GM18517 (cell line): ENCODE results near the gene PCDHGA4.
"Not testable (repeated sequence)": the region's sequence is repeated elsewhere in the genome, so short reads cannot be mapped to it uniquely, and the experiment has no call there.

ENCODE experiments used
- ATAC-seq: cut with Tn5 transposase; IDR thresholded peaks from one replicate; pipeline ENCODE4 v1.9.1; 2021; ENCODE audit warnings: mild to moderate bottlenecking, moderate library complexity; ENCODE audit not compliant: unreplicated experiment

PCDHGA4 gene

DNA sequence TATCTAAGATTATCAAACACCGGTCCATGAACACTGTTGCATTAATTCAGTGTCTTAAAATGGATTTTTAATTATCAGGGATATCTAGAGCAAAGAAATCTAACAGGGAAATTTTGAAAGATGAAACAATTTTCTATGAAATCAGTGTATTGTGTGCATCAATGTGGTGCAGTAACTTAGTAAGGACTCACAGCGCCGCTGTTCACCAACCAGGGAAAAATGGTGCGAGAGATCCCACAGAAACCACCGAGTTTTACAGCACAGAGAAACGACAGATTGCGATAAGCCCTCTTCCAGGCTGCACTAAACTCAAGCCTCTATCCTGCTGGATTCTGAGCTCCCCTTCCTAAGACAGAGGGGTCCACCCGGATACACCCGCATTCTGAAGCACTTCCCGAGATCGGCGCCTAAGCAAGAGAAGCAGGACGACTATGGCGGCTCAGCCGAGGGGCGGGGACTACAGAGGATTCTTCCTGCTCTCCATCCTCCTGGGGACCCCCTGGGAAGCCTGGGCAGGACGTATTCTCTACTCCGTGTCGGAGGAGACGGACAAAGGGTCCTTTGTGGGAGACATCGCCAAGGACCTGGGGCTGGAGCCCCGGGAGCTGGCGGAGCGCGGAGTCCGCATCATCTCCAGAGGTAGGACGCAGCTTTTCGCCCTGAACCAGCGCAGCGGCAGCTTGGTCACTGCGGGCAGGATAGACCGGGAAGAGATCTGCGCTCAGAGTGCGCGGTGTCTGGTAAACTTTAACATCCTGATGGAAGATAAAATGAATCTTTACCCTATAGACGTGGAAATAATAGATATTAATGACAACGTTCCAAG lies 27.9 kb downstream of the PCDHGA4 start, which contains the start of gene PCDHGA7:
Gene PCDHGA7 (plus strand): TSS at position 274 of the 826 bp plus-strand sequence. CDS start 158 bp downstream, at position 432.
- no peak for ATAC-seq

DNA sequence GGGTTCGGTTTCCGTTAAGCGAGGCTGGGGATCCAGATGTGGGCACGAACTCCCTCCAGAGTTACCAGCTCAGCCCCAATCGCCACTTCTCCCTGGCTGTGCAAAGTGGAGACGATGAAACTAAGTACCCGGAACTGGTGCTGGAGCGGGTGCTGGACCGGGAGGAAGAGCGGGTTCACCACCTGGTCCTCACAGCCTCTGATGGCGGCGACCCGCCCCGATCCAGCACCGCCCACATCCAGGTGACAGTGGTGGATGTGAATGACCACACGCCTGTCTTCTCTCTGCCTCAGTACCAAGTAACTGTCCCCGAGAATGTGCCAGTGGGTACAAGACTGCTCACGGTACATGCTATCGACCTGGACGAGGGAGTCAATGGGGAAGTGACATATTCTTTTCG lies 28.5 kb downstream of the PCDHGA4 start:
- no peak for ATAC-seq

DNA sequence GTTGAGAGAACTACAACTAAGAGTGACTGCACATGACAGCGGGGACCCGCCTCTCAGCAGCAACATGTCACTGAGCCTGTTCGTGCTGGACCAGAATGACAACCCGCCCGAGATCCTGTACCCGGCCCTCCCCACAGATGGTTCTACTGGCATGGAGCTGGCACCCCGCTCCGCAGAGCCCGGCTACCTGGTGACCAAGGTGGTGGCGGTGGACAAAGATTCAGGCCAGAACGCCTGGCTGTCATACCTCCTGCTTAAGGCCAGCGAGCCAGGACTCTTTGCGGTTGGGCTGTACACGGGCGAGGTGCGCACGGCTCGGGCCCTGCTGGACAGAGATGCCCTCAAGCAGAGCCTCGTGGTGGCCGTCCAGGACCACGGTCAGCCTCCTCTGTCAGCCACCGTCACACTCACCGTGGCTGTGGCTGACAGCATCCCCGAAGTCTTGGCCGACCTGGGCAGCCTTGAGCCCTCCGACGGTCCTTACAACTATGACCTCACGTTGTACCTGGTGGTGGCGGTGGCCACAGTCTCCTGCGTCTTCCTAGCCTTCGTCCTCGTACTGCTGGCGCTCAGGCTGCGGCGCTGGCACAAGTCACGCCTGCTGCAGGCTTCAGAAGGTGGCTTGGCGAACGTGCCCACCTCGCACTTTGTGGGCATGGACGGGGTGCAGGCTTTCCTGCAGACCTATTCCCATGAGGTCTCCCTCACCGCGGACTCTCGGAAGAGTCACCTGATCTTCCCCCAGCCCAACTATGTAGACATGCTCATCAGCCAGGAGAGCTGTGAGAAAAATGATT lies 29.8 kb downstream of the PCDHGA4 start:
- ATAC-seq = no peak

DNA sequence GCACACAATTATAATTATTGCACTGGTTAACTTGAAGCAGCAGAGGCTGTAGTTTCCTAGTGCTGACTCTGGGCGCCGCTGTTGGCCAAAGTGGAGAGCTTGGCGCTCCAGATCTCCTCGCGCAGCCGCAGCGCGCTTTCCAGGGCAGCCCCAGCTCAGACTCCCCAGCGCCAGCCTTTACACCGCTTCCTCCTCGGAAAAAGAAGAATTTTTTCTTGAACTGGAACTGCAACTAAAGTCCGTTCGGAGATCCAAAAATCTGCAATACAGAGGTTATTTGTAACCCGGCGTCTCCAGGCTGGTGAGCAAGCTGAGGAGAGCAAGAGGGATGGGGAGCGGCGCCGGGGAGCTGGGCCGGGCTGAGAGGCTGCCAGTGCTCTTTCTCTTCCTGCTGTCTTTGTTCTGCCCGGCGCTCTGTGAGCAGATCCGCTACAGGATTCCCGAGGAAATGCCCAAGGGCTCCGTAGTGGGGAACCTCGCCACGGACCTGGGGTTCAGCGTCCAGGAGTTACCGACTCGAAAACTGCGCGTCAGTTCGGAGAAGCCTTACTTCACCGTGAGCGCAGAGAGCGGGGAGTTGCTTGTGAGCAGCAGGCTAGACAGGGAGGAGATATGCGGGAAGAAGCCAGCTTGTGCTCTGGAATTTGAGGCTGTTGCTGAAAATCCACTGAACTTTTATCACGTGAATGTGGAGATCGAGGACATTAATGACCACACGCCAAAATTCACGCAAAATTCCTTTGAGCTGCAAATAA lies 32.9 kb downstream of the PCDHGA4 start, which contains the start of gene PCDHGB4:
Gene PCDHGB4 (plus strand): TSS at position 142 of the 755 bp plus-strand sequence. CDS start 187 bp downstream, at position 329.
- not testable (repeated sequence) for ATAC-seq

DNA sequence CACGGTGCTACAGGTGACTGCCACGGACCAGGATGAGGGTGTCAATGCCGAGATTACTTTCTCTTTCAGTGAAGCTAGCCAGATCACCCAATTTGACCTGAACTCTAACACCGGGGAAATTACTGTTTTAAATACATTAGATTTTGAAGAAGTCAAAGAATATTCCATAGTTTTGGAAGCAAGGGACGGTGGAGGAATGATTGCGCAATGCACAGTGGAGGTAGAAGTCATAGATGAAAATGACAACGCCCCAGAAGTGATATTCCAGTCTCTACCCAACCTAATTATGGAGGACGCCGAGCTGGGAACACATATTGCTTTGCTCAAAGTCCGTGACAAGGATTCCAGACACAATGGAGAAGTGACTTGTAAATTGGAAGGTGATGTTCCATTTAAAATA lies 33.8 kb downstream of the PCDHGA4 start:
- no peak for ATAC-seq

DNA sequence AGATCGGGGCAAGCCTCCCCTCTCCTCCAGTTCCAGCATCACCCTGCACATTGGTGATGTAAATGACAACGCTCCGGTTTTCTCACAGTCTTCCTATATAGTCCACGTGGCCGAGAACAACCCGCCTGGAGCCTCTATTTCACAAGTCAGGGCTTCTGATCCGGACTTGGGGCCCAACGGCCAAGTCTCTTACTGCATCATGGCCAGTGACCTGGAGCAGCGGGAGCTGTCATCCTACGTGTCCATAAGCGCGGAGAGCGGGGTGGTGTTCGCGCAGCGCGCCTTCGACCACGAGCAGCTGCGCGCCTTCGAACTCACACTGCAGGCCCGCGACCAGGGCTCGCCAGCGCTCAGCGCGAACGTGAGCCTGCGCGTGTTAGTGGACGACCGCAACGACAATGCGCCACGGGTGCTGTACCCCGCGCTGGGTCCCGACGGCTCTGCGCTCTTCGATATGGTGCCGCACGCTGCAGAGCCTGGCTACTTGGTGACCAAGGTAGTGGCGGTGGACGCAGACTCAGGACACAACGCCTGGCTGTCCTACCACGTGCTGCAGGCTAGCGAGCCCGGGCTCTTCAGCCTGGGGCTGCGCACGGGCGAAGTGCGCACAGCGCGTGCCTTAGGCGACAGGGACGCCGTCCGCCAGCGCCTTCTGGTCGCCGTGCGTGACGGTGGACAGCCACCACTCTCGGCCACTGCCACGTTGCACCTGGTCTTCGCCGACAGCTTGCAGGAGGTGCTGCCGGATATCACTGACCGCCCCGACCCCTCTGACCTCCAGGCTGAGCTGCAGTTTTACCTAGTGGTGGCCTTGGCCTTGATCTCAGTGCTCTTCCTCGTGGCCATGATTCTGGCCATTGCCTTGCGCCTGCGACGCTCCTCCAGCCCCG lies 34.6 kb downstream of the PCDHGA4 start:
- no peak for ATAC-seq

DNA sequence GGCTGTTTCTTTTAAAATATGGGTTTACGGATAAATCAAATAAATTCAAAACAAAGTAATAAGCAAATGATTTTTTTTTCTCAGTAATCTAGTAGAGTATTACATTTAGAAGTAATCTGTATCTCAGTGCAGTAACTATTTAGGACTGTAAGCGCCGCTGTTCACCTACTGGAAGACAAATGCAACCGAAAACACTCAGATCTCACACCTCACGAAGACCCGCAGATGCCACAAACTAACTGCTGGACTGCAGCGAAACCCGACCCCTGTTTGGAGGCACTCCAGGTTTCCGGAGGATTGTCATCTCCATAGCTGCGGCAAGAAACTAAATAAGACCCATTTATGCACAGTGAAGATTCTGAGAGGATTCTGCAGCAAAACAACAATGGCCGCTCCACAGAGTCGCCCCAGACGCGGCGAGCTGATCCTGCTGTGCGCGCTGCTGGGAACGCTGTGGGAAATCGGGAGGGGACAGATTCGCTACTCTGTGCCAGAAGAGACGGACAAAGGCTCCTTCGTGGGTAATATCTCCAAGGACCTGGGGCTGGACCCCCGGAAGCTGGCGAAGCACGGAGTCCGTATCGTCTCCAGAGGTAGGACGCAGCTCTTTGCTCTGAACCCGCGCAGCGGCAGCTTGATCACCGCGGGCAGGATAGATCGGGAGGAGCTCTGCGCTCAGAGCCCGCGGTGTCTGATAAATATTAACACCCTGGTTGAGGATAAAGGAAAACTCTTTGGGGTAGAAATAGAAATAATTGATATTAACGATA lies 37.8 kb downstream of the PCDHGA4 start, which contains the start of gene PCDHGA8:
Gene PCDHGA8 (plus strand): TSS at position 205 of the 770 bp plus-strand sequence. CDS start 181 bp downstream, at position 386.
- ATAC-seq = no peak

DNA sequence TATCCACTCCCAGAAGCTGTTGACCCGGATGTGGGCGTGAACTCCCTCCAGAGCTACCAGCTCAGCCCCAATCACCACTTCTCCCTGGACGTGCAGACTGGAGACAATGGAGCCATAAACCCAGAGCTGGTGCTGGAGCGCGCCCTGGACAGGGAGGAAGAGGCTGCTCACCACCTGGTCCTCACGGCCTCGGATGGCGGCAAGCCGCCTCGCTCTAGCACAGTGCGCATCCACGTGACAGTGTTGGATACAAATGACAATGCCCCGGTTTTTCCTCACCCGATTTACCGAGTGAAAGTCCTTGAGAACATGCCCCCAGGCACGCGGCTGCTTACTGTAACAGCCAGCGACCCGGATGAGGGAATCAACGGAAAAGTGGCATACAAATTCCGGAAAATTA lies 38.4 kb downstream of the PCDHGA4 start:
- no peak for ATAC-seq

DNA sequence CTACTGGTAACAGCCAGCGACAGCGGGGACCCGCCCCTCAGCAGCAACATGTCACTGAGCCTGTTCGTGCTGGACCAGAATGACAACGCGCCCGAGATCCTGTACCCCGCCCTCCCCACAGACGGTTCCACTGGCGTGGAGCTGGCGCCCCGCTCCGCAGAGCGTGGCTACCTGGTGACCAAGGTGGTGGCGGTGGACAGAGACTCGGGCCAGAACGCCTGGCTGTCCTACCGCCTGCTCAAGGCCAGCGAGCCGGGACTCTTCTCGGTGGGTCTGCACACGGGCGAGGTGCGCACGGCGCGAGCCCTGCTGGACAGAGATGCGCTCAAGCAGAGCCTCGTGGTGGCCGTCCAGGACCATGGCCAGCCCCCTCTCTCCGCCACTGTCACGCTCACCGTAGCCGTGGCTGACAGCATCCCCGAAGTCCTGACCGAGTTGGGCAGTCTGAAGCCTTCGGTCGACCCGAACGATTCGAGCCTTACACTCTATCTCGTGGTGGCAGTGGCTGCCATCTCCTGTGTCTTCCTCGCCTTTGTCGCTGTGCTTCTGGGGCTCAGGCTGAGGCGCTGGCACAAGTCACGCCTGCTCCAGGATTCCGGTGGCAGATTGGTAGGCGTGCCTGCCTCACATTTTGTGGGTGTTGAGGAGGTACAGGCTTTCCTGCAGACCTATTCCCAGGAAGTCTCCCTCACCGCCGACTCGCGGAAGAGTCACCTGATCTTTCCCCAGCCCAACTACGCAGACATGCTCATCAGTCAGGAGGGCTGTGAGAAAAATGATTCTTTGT lies 39.8 kb downstream of the PCDHGA4 start:
- ATAC-seq = not testable (repeated sequence)

DNA sequence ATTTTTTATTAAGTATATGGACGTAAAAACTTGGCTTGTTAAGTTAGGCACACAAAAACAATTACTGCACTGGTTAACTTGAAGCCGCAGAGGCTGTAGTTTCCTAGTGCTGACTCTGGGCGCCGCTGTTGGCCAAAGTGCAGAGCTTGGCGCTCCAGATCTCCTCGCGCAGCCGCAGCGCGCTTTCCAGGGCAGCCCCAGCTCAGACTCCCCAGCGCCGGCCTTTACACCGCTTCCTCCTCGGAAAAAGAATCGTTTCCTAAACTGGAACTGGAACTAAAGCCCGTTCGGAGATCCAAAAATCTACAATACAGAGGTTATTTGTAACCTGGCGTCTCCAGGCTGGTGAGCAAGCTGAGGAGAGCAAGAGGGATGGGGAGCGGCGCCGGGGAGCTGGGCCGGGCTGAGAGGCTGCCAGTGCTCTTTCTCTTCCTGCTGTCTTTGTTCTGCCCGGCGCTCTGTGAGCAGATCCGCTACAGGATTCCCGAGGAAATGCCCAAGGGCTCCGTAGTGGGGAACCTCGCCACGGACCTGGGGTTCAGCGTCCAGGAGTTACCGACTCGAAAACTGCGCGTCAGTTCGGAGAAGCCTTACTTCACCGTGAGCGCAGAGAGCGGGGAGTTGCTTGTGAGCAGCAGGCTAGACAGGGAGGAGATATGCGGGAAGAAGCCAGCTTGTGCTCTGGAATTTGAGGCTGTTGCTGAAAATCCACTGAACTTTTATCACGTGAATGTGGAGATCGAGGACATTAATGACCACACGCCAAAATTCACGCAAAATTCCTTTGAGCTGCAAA lies 43.1 kb downstream of the PCDHGA4 start, which contains the start of gene PCDHGB5:
Gene PCDHGB5 (plus strand): TSS at position 192 of the 796 bp plus-strand sequence. CDS start 181 bp downstream, at position 373.
- ATAC-seq = peak; percentile 93

DNA sequence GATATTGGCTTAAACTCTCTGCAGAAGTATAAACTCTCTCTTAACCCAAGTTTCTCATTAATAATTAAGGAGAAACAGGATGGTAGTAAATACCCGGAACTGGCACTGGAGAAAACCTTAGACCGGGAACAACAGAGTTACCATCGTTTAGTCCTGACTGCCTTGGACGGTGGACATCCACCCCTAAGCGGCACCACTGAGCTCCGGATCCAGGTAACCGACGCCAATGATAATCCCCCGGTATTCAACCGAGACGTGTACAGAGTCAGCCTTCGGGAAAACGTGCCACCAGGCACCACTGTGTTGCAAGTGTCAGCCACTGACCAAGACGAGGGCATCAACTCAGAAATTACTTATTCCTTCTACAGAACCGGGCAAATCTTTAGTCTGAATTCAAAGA lies 43.8 kb downstream of the PCDHGA4 start:
- no peak for ATAC-seq

DNA sequence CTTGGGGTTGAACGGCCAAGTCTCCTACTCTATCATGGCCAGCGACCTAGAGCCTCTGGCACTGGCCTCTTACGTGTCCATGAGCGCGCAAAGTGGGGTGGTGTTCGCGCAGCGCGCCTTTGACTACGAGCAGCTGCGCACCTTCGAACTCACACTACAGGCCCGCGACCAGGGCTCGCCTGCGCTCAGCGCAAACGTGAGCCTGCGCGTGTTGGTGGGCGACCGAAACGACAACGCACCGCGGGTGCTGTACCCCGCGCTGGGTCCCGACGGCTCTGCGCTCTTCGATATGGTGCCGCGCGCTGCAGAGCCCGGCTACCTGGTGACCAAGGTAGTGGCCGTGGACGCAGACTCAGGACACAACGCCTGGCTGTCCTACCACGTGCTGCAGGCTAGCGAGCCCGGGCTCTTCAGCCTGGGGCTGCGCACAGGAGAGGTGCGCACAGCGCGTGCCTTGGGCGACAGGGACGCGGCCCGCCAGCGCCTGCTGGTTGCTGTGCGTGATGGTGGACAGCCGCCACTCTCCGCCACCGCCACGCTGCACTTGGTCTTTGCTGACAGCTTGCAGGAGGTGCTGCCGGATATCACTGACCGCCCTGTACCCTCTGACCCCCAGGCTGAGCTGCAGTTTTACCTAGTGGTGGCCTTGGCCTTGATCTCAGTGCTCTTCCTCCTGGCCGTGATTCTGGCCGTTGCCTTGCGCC lies 44.9 kb downstream of the PCDHGA4 start:
- ATAC-seq = no peak

DNA sequence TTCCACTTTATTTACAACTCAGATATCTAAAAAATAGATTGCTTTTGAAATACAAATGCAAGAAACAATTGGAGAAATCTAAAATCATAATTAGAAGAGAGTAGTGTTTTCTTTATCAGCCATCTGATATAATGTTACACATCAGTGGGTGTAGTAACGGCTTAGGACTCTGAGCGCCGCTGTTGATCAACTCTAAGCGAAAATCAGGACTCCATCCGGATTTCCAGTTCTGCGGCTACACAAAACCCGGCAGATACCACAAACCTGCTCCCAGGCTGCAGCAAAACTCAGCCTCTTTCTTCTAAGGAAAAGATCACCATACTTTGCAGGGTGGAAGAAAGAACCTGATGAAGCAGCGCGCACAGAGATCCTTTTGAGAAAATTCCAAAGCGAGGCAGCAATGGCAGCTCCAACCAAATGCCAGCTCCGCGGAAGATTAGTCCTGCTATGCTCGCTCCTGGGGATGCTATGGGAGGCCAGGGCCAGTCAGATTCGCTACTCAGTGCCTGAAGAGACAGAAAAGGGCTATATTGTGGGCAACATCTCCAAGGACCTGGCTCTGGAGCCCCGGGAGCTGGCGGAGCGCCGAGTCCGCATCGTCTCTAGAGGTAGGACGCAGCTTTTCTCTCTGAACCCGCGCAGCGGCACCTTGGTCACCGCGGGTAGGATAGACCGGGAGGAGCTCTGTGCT lies 47.9 kb downstream of the PCDHGA4 start, which contains the start of gene PCDHGA9:
Gene PCDHGA9 (plus strand): TSS at position 226 of the 691 bp plus-strand sequence. CDS start 175 bp downstream, at position 401.
- ATAC-seq = no peak

DNA sequence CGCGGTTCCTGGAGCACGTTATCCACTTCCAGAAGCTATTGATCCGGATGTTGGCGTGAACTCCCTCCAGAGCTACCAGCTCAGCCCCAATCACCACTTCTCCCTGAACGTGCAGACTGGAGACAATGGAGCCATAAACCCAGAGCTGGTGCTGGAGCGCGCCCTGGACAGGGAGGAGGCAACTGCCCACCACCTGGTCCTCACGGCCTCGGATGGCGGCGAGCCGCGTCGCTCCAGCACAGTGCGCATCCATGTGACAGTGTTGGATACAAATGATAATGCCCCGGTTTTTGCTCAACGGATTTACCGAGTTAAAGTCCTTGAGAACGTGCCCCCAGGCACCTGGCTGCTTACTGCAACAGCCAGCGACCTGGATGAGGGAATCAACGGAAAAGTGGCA lies 48.6 kb downstream of the PCDHGA4 start:
- ATAC-seq = no peak
